K562 (cell line): ENCODE results near the gene KCNN4. TPM values are rescaled to one million over a fixed set of nuclear protein-coding genes. Genes with fewer than 3 reads are reported as not detected.

ENCODE experiments used
- ATAC-seq: fragments of 200-7000 bp; cut with Tn5 transposase; 3 replicates; pipeline ENCODE4 v1.9.1; 2020; ENCODE audit warnings: moderate library complexity
- BruUV-seq: library from RNA; stranded (reverse); fragments of 400-500 nt; replicated peaks from 2 replicates; lab custom pipeline; 2021; lab: Mats Ljungman, UMichigan
- CTCF ChIA-PET: fragments of 300-600 bp; formaldehyde crosslinking; extraction: SDS; loops from one replicate; lab custom pipeline; 2021; ENCODE audit warnings: low intra/inter-chr PET ratio; lab: Yijun Ruan, JAX
- POLR2A ChIA-PET: fragments of 300-600, 350-650 bp; sonication (Branson Sonifier 250); formaldehyde crosslinking; extraction: SDS; loops from one replicate; lab custom pipeline; 2021; ENCODE audit warnings: antibody characterized with exemption, inconsistent platforms; lab: Yijun Ruan, JAX
- DNase-seq, 4 experiments: peaks; one replicate each; pipeline versions ENCODE4 v3.0.0 to v3.0.0-alpha.2; 2011 to 2018; ENCODE audit warnings: low spot score in 3 of 4, mixed read lengths in 3 of 4; ENCODE audit errors: extremely low read depth in 1 of 4
- FAIRE-seq: peaks from 2 replicates; lab custom pipeline; 2011; peaks lifted over from hg19 to GRCh38; lab: Jason Lieb, UNC
- H2AFZ ChIP-seq: 2 replicates; pipeline ENCODE4 v1.6.0; 2011; ENCODE audit warnings: low read depth, low read length, control low read depth, inconsistent platforms
- H3K27ac ChIP-seq: fragments of 200-600 bp; 3 replicates; pipeline ENCODE4 v1.8.0; 2011; ENCODE audit warnings: low read depth, mild to moderate bottlenecking, control low read depth, inconsistent platforms, low read length, moderate library complexity, mixed read lengths; ENCODE audit errors: extremely low read depth
- H3K27me3 ChIP-seq, 2 experiments: fragments of 300-600 bp in 1 of 2; 2 replicates in 1 of 2; 3 replicates in 1 of 2; pipeline versions ENCODE4 v1.6.0 to v1.8.0; 2011; ENCODE audit warnings: inconsistent platforms in 2 of 2, low read length in 2 of 2, mild to moderate bottlenecking in 1 of 2, mixed read lengths in 1 of 2, moderate library complexity in 1 of 2; ENCODE audit not compliant: control insufficient read depth in 2 of 2, insufficient read depth in 2 of 2
- H3K36me3 ChIP-seq: fragments of 300-600 bp; 3 replicates; pipeline ENCODE4 v1.8.0; 2011; ENCODE audit warnings: mild to moderate bottlenecking, low read length, inconsistent platforms; ENCODE audit not compliant: control insufficient read depth, insufficient read depth
- H3K4me1 ChIP-seq, 2 experiments: fragments of 200-600 bp in 1 of 2; replicated peaks in 1 of 2; 2 replicates in 1 of 2; 3 replicates in 1 of 2; pipeline versions ENCODE4 v1.5.1 to v1.8.0; 2011; ENCODE audit warnings: inconsistent platforms in 2 of 2, low read length in 2 of 2, mild to moderate bottlenecking in 1 of 2, mixed read lengths in 1 of 2, moderate library complexity in 1 of 2; ENCODE audit not compliant: control insufficient read depth in 2 of 2, insufficient read depth in 2 of 2
- H3K4me2 ChIP-seq: 2 replicates; pipeline ENCODE4 v1.6.1; 2011; ENCODE audit warnings: low read length, control low read depth, inconsistent platforms, mixed read lengths; ENCODE audit not compliant: insufficient read depth
- H3K4me3 ChIP-seq: fragments of 200-600 bp; sonication (generic), shearing (Covaris generic); 2 replicates; pipeline ENCODE4 v1.5.1; 2016; ENCODE audit warnings: control low read depth, inconsistent platforms
- H3K79me2 ChIP-seq: fragments of 200-600 bp; 3 replicates; pipeline ENCODE4 v1.8.0; 2011; ENCODE audit warnings: low read length, inconsistent platforms; ENCODE audit not compliant: control insufficient read depth, insufficient read depth
- H3K9ac ChIP-seq, 2 experiments: 2 replicates each; pipeline versions ENCODE4 v1.6.0 to v1.6.1; 2011; ENCODE audit warnings: low read depth in 2 of 2, low read length in 2 of 2, control low read depth in 1 of 2, inconsistent platforms in 1 of 2, mild to moderate bottlenecking in 1 of 2, mixed read lengths in 1 of 2; ENCODE audit not compliant: insufficient read depth in 1 of 2
- H3K9me1 ChIP-seq: one replicate; pipeline ENCODE4 v1.6.0; 2011; ENCODE audit warnings: inconsistent platforms, mild to moderate bottlenecking, low read length, moderate library complexity; ENCODE audit not compliant: control insufficient read depth, insufficient read depth
- H3K9me3 ChIP-seq: replicated peaks from 2 replicates; pipeline ENCODE4 v1.5.1; 2011; ENCODE audit warnings: low read depth, low read length, inconsistent platforms; ENCODE audit not compliant: control insufficient read depth, insufficient read depth
- H4K20me1 ChIP-seq: replicated peaks from 2 replicates; pipeline ENCODE4 v1.6.1; 2011; ENCODE audit warnings: low read length, inconsistent platforms, mixed read lengths; ENCODE audit not compliant: control insufficient read depth, insufficient read depth
- CBFB ChIP-seq: sonication (generic); formaldehyde crosslinking; IDR thresholded peaks from 2 replicates; pipeline ENCODE4 v1.4.0; 2020; ENCODE audit warnings: mild to moderate bottlenecking, missing genetic modification reagents
- CBX5 ChIP-seq: IDR thresholded peaks from 2 replicates; pipeline ENCODE4 v1.6.1; 2014; ENCODE audit warnings: low read depth, borderline replicate concordance
- ETS1 ChIP-seq: conservative IDR thresholded peaks from 2 replicates; pipeline ENCODE4 v1.6.1; 2011; ENCODE audit warnings: low read depth, mild to moderate bottlenecking, low read length; ENCODE audit not compliant: control insufficient read depth
- XRCC4 ChIP-seq: IDR thresholded peaks from one replicate; pipeline ENCODE4 v1.6.1; 2011; ENCODE audit not compliant: insufficient read depth, insufficient read length; ENCODE audit errors: extremely low read depth
- ZKSCAN8 ChIP-seq: fragments of 200-800 bp; sonication (Bioruptor generic); IDR thresholded peaks from 2 replicates; pipeline ENCODE4 v1.6.1; 2016; ENCODE audit warnings: missing genetic modification characterization, missing compliant biosample characterization
- WGBS: fragments of 100-300 bp; shearing (Covaris generic); methylation state at CpG from one replicate; pipeline ENCODE4 v1.1.6; 2016; ENCODE audit warnings: low coverage, mixed read lengths; ENCODE audit not compliant: insufficient coverage; ENCODE audit errors: missing lambda C conversion rate; 5-methylcytosine and 5-hydroxymethylcytosine counted together
- in situ Hi-C: fragments of 300-500 bp; cut with MboI; formaldehyde crosslinking; loops from 4 replicates; pipeline ENCODE4 v1.15.0; 2018; ENCODE audit warnings: inconsistent platforms, mixed read lengths
- intact Hi-C: fragments of 100-400 bp; cut with micrococcal nuclease; formaldehyde crosslinking; loops from 2 replicates; pipeline ENCODE4 v1.14.2; 2022
- polyA plus RNA-seq, 8 experiments: library from polyadenylated mRNA; depleted of rRNA in 4 of 8; stranded (reverse) in 5 of 8; unstranded in 3 of 8; fragments of >200 nt; fragmentation: Nextera tagmentation in 2 of 8; fragmentation: Illumina TruSeq in 1 of 8; extraction: Ambion mirVana in 2 of 8; extraction: Trizol in 1 of 8; gene quantifications; 2 replicates each; pipeline versions ENCODE4 v1.2.1 to v1.2.3, GENCODE V29; 2011 to 2014; ENCODE audit warnings: inconsistent platforms in 1 of 8, missing spikeins in 1 of 8
- total RNA-seq, 7 experiments: library from RNA; depleted of rRNA in 6 of 7; stranded (reverse); fragments of >200 nt in 6 of 7; fragmentation: Illumina TruSeq in 2 of 7; extraction: Trizol in 2 of 7; gene quantifications; 2 replicates each; pipeline versions ENCODE4 v1.2.1 to v1.2.3, GENCODE V29; 2011 to 2021; ENCODE audit warnings: low replicate concordance in 1 of 7
- TF ChIP-seq, protein P1 (sequence below): fragments of 250-450 bp; sonication (Bioruptor Pico); IDR thresholded peaks from 2 replicates; pipeline ENCODE4 v1.5.0; 2020; ENCODE audit warnings: mild to moderate bottlenecking, borderline replicate concordance

The KCNN4 gene
- total and polyA plus RNA-seq, 9 of the 15 experiments (the other 6 are each of a cell fraction or from before 2014, with no cell fraction given): 0.53 to 37.7 (median 25.9) TPM

DNA sequence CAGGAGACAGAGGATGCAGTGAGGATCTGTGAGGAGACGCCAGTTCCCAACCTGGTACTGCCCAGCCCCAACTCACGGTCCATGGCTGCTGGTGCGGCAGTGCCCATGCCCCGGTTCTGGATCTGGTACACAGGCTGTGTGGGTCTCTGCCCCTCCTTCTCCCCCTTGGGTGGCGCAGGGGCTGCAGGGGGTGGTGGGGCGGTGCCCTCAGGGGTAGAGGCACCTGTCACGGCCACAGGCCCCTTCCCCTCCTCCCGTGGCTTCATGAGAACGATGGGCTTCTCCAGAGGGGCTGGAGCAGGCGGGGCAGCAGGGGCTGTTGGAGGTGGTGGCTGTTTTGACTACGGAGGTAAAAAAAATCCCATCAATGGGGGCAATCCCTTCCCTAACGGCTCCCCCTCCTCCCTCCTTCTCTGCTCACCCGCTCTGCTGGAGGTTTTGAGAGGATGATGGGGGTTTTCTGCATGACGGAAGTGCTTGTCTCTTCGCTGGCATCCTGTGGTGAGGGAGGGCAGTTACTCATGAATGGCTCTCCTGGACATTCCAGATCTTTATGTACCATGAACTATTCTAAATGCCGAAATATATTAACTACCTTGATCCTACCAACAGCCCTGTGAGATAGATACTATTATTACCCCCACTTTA lies 33.1 kb downstream of the KCNN4 start:
- intact Hi-C loops: no loop called here
- H4K20me1 ChIP-seq: no peaks in the 10 kb centered on the region
- ChIA-PET POLR2A (interaction anchor here (0.9 to 1.4 kb wide), 2 partner anchors 8 to 62 kb away, joined by 3 to 5 read pairs; no protein-coding TSS in a partner anchor), CTCF (interaction anchor here (0.7 kb wide), 1 partner anchor 28 kb away, joined by 3 read pairs; no protein-coding TSS in a partner anchor)
- BruUV-seq: no TSS peak
- H3K9me1 ChIP-seq: no peaks in the 10 kb centered on the region
- in situ Hi-C loops: loop anchor here (5.0 kb wide), 1 partner anchor 35 kb away; the partner anchor contains the start of gene KCNN4
- no peaks in the 10 kb centered on the region for H3K9me3 ChIP-seq
- peaks cover 91% of the 10 kb centered on the region for H3K36me3 ChIP-seq
- TF ChIP-seq CBFB (CRISPR knock-in tag) (no peak), CBX5 (no peak), XRCC4 (no peak), ZKSCAN8 (CRISPR knock-in tag) (no peak), ETS1 (no peak)
- TF ChIP-seq, protein P1, sequence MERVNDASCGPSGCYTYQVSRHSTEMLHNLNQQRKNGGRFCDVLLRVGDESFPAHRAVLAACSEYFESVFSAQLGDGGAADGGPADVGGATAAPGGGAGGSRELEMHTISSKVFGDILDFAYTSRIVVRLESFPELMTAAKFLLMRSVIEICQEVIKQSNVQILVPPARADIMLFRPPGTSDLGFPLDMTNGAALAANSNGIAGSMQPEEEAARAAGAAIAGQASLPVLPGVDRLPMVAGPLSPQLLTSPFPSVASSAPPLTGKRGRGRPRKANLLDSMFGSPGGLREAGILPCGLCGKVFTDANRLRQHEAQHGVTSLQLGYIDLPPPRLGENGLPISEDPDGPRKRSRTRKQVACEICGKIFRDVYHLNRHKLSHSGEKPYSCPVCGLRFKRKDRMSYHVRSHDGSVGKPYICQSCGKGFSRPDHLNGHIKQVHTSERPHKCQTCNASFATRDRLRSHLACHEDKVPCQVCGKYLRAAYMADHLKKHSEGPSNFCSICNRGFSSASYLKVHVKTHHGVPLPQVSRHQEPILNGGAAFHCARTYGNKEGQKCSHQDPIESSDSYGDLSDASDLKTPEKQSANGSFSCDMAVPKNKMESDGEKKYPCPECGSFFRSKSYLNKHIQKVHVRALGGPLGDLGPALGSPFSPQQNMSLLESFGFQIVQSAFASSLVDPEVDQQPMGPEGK (CRISPR knock-in tag): no peak
- TF ChIP-seq, all 486 proteins: peak for 0
- Histone ChIP-seq H3K27me3 (no peaks in the 10 kb centered on the region), H3K9ac (no peak overlapping the region), H3K4me3 (no peak overlapping the region), H3K4me1 (peaks cover 0 to 4% of the 10 kb centered on the region in 2 experiments; a peak in 3 of 5 replicates), H3K79me2 (peaks cover 18% of the 10 kb centered on the region), H3K4me2 (no peak overlapping the region), H2AFZ (no peak overlapping the region), H3K27ac (no peak overlapping the region)
- DNase-seq: no peak
- 93% methylated on average over 10 of the region's 16 CpGs for WGBS
- no peak for FAIRE-seq
- ATAC-seq: no peak
